ENCODE results near the gene DLL3.
A peak's percentile ranks its signal among the peaks of the same experiment; 100 is the strongest.

DLL3 gene

DNA sequence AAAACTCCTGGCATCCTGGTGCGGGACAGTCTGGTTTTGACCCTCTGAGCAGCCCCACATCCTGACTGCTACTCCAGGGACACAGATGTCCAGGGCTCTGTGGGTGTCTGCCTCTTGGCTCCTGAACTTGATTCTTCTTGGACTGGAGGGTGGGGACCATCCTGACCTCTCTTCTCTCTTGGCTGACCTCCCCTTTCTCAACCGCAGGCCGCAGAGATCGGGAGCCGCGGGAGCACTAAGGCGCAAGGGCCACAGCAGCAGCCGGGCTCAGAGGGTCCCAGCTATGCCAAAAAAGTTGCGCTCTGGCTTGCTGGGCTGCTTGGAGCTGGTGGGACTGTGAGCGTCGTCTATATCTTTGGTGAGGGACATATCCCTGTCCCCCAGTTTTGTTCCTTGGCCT, 17.1 kb upstream of the DLL3 start:
- no peak for DNase-seq (ENCODE audit: low spot score)

DNA sequence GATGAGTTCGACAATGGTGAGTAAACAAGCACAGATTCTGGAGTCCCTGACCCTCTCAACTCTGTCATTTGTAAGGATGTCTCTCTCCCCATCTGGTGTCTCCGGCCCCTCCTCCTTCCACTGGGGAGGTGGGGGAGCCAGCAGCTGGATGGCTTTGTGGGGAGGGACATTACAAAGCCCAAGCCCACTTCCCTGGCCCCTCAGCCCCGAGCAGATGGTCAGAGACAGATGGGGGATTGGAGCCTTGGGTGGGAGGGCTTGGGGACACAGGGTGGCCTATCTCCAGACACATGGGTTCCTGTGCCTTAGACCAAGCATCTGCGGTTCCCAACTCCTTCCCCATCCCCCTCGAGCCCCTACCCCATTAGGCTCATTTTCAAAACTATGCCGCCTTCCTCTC, 15.6 kb upstream of the DLL3 start:
- DNase-seq (ENCODE audit: low spot score), result no peak

DNA sequence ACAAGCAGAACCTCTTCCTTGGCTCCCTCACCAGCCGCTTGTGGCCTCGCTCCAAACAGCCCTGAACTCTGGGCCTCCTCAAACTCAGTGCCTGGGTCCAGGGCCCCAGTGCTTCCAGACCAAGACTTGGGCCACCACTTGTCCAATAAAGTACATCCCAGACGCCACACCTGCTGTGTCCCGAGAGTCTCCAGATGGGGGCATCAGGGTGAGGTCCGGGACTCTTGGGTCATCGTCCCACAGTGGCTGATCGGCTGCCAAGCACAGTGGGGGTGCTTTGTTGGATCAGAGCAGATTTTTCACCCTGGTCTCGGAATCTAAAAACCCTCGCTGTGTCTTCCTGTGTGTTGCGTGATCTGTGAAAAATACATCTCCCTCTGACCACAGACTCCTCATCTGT, 9.0 kb upstream of the DLL3 start:
- DNase-seq (ENCODE audit: low spot score), result no peak

DNA sequence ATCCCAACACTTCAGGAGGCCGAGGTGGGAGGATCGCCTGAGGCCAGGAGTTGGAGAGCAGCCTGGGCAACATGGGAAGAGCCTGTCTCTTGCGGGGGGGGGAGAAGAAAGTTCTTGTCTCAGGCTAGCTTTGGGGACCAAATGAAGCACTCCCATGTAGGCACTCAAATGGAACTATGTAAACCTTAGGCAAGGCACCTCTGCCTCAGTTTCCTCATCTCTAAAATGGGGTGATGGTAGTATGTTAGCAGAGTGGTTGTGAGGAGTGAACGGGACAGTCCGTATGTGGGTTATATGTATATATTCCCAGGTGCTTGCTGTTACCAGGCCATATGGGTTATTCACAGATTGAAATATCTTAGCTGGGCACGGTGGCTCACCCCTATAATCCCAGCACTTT, 6.5 kb upstream of the DLL3 start:
- DNase-seq (ENCODE audit: low spot score), result no peak

DNA sequence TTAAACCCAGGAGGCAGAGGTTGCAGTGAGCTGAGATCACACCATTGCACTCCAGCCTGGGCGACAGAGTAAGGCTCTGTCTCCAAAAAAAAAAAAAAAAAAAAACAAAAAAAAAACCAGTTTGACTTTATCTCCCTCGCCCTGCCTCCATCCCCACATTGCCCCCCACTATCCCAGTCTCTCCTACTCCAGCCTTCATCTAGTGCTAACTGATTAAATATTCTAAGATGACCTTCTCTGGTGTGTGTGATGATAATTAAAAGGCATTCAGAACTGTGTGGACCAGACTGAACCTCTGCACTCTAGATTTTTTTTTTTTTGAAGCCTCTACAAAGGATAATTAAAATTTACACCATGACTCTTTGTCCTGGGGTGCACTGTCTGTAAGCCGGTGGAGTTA, 6.0 kb upstream of the DLL3 start:
- DNase-seq (ENCODE audit: low spot score), result no peak

DNA sequence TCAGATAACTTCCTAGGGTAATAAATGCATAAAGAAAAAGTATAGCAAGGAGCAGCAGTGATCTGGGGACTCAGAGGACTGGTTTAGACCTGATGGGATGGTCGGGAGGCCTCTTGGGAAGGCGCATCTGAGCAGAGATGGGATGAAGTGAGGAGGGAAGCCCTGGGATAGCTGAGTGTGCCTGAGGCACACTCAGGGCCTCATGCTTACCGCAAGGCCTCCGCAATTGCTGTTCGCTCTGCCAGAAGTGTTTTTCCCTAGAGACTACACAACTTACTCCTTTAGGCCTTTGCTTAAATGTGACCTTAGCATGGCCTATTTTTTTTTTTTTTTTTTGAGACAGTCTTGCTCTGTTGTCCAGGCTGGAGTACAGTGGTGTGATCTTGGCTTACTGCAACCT, 4.1 kb upstream of the DLL3 start:
- no peak for DNase-seq (ENCODE audit: low spot score)

DNA sequence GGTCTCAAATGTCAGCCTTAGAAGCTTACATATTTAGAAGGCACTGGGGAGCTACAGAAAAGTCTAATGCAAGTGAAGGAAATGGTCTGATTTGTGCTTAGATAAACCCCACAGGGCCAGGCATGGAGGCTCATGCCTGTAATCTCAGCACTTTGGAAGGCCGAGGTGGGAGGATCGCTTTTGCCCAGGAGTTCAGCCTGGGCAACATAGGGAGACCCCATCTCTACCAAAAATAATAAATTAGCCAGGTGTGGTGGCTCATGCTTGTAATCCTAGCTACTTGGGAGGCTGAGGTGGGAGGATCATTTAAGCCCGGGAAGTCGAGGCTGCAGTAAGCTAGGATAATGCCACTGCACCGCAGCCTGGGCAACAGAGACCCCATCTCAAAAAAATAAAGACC, 2.7 kb upstream of the DLL3 start:
- DNase-seq (ENCODE audit: low spot score), result no peak

DNA sequence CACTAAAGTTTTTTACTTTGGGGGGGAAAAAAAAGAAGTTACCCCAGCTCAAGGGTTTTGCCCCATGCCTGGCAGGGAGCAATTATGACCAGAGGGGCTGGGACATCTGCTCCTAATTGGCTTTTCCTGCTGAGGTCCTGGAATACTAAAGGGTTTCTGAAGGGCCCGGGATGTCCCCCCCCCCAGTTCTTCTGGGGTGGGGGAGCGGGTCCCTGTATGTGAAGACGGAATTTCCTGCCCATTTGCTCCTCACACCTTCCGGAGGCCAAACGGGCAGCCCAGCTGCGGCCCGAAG, 1.1 kb upstream of the DLL3 start:
- no peak for DNase-seq (ENCODE audit: low spot score)

DNA sequence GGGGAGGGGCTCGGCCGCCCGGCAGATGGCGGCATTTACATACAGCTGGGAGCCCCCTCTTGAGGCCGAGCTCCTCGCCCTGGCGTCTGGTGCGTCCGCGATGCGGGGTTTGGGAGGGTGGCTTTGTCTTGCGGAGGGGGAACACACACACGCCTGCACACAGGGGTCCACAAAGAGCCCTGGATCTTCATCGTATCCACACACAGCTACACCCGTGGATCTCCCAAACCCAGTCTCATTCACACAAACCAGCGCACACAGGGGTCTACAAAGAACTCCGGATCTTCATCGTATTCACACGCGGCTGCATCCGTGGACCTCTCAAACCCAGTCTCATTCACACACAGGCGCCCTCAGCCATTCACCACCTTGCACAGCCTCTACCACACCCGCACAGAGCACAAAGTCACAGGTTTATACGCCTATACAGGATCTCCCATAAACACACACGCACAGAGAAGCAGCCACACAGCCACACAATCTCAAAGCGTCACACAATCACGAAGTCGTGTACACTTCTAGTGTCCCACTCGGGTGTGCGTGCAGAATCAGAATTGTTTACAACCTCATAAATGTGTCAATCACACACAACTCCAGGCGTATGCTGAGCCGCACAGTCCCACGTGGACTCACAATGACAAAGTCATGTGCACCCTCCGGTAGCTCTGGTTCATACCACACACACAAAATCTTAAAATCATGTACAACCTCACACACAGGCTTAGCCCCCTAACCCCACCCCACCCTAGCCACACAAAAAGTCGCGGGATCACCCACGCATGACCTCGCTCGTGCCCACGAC, 550 bp upstream of the DLL3 start:
- no peak for DNase-seq (ENCODE audit: low spot score)

DNA sequence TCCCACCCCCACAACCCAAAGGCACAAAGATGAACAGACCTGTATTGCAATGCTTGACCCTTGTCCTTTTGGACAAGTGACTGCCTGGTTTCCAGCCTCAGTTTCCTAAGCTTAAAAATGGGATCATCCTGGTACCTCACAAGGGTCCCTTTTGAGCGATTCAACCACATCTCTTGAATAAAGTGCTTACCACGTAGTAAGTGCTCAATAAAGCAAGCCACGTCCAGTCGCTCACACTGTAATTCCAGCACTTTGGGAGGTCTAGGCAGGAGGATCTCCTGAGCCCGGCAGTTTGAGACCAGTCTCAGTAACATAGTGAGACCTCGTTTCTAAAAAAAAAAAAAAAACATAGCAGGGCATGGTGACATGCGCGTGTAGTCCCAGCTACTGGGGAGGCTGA, 1.2 kb downstream of the DLL3 start:
- DNase-seq (ENCODE audit: low spot score), result no peak

DNA sequence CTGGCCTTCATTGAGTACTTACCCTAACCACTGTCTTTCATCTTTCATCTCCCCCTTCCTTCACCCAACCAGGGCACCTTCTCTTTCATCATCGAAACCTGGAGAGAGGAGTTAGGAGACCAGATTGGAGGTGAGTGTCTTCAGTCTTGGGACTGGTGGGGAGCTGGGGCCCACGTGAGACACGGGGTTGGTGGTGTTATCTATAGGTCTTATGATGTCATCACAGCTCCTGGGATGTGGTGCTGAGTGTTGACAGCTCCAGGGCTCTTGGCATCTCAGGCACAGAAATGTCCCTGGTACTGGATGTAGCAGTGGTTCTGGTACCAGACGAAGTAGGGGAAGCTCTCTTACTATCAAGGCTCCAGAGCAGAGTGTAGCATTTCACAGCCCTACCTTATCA, 1.8 kb downstream of the DLL3 start:
- DNase-seq (ENCODE audit: low spot score), result no peak

DNA sequence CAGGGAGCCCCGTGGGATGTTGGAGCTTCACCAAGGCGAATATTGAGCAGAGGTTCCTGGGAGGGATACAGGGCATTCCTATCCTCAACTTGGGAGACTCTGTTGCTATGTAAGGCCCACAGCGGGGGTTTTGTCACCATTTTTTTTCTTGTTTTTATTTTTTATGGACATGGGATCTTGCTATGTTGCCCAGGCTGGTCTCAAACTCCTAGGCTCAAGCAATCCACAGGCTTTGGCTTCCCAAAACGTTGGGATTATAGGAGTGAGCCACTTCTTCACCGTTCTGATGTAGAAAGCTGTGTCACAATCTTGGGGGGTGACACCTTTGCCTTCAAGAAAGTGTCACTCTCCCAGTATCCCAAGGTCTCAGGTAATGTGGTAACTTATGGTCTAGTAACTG, 2.6 kb downstream of the DLL3 start:
- no peak for DNase-seq (ENCODE audit: low spot score)

DNA sequence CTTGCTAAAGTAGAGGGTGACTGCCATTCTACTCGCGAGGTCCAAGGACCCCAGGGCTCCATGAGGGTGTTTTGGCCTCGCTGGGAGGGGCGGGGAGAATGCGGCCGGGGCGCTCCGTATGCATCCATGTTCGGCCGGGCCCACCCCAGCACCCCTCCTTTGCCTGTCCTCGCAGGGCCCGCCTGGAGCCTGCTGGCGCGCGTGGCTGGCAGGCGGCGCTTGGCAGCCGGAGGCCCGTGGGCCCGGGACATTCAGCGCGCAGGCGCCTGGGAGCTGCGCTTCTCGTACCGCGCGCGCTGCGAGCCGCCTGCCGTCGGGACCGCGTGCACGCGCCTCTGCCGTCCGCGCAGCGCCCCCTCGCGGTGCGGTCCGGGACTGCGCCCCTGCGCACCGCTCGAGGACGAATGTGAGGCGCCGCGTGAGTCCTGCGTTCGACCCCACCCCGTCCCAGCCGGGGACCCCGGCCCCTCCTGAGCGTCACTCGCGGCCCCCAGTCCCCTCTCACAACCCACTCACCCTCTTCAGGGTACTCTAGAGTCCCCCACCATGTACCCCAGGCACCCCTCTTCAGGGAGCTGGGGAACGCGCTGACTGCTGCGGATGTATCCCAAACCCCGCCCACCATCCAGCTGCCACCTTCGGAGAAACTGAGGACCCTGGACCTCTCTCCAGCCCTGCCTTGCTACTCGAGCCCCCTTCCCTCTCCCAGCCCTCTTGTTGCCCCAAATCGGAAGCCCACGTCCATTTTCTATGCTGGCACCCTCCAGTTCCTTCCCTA, 4.1 kb downstream of the DLL3 start:
- peak; percentile 72 for DNase-seq (ENCODE audit: low spot score)

DNA sequence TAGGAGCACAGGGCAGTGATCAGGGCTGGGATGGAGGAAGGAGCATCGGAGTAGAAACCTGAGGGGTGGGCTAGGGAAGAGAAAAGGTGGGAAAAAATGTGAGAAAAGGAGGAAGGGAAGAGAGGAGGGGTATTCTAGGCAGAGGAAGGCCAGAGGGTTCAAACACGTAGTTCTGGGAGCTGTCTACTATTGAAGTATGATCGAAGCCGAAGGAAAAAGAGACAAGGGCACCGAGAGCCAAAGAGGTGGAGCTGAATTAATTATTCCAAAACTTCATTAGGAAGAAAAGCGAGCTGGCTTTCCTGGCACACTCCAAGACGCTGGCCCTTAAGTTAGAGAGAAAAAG, 7.8 kb downstream of the DLL3 start:
- DNase-seq (ENCODE audit: low spot score), result no peak

DNA sequence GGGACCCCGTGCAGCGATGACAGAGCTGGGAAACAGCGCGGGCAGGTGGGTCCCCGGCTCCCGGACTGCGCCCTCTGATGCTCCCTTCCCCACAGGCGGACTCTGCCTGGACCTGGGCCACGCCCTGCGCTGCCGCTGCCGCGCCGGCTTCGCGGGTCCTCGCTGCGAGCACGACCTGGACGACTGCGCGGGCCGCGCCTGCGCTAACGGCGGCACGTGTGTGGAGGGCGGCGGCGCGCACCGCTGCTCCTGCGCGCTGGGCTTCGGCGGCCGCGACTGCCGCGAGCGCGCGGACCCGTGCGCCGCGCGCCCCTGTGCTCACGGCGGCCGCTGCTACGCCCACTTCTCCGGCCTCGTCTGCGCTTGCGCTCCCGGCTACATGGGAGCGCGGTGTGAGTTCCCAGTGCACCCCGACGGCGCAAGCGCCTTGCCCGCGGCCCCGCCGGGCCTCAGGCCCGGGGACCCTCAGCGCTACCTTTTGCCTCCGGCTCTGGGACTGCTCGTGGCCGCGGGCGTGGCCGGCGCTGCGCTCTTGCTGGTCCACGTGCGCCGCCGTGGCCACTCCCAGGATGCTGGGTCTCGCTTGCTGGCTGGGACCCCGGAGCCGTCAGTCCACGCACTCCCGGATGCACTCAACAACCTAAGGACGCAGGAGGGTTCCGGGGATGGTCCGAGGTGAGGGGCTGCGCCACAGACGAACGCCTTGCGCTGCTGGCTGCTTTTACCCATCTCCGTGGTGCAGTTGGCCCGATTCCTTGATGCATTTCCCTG, 8.4 kb downstream of the DLL3 start:
- DNase-seq (ENCODE audit: low spot score), result peak; percentile 62

DNA sequence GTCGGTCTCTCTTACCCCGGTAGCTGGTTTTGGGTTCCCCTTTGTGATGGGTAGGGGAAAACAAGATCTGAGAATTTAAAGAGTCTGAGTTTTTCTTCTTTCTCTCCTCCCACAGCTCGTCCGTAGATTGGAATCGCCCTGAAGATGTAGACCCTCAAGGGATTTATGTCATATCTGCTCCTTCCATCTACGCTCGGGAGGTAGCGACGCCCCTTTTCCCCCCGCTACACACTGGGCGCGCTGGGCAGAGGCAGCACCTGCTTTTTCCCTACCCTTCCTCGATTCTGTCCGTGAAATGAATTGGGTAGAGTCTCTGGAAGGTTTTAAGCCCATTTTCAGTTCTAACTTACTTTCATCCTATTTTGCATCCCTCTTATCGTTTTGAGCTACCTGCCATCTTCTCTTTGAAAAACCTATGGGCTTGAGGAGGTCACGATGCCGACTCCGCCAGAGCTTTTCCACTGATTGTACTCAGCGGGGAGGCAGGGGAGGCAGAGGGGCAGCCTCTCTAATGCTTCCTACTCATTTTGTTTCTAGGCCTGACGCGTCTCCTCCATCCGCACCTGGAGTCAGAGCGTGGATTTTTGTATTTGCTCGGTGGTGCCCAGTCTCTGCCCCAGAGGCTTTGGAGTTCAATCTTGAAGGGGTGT, 9.1 kb downstream of the DLL3 start:
- DNase-seq (ENCODE audit: low spot score), result no peak

DNA sequence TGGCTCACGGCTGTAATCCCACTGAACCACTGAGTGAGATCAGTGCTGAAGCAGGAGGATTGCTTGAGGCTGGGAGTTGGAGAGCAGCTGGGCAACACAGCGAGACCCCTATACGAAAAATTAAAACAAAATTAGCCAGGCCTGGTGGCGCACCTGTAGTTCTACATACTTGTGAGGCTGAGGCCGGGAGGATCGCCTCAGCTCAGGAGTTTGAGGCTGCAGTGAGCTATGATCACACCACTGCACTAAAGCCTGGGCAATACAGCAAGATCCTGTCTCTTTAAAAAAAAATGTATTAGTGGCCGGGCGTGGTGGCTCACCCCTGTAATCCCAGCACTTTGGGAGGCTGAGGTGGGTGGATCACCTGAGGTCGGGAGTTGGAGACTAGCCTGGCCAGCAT, 9.9 kb downstream of the DLL3 start:
- DNase-seq (ENCODE audit: low spot score), result no peak

DNA sequence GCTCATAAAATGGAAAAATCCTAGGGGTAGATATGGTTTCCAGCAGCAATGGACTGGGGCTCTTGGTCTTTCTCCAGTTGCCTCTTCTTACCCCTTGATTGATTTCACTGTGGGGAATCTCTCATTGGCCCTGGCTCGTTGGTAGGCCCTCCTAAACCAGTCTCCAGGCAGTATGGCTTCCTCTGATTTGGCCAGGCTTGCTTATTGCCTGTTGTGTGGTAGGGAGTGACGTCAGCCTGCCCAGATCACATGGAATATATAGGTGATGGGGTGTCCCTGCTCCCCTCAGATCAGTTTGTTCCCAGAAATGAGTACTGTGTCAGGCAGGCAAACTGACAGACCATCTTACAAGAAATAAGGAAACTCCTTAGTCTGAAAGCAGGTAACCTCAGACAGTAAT, 10.5 kb downstream of the DLL3 start:
- DNase-seq (ENCODE audit: low spot score), result no peak

DNA sequence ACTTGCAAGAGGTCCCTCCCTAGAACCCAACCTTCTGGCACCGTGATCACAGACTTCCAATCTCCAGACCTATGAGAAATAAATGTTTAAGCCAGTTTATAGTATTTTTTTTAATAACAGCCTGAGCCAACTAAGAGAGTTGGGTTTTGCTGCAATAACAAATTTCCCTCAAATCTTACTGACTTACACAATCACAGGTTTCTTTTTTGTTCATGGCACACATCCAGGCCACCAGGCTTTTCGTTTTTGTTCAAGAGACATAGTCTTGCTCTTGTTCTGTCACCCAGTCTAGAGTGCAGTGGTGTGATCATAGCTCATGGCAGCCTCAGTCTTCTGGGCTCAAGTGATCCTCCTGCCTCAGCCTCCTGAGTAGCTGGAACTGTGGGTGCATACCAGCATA, 14.2 kb downstream of the DLL3 start:
- DNase-seq (ENCODE audit: low spot score), result no peak

DNA sequence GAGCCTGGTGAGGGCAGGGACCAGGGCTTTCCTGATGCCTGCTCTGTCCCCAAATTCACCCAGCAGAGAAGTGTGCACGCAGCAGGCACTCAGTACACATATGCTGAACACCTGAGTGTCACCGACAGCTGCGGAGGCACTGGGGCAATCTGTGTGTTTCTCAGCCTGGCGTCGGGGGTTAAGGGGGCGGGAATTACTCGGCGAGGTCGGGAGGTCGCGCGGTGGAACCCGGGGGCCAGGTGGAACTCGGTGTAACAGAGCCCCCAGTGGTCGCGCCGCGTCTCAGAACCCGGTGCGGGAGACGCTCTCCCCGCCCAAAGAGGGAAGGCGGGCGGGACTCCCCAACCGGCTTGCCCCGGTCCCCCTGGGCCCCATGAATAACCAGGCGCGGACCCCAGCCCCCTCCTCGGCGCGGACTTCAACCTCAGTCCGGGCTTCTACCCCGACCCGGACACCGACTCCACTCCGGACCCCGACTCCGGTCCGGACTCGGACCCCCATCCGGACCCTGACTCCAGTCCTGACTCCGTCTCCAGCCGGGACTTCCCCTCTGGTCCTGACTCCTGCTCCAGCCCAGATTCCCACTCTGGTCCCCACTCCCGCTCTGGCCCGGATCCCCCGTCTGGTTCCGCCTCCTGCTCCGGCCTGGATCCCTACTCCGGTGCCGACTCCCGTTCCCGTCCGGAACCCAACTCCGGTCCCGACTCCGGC, 16.2 kb downstream of the DLL3 start, which contains the start of gene SELENOV:
SELENOV (plus strand) TSS at position 300 of the 711 bp plus-strand sequence; CDS start at position 374, 74 bp downstream.
- no peak for DNase-seq (ENCODE audit: low spot score)

DNA sequence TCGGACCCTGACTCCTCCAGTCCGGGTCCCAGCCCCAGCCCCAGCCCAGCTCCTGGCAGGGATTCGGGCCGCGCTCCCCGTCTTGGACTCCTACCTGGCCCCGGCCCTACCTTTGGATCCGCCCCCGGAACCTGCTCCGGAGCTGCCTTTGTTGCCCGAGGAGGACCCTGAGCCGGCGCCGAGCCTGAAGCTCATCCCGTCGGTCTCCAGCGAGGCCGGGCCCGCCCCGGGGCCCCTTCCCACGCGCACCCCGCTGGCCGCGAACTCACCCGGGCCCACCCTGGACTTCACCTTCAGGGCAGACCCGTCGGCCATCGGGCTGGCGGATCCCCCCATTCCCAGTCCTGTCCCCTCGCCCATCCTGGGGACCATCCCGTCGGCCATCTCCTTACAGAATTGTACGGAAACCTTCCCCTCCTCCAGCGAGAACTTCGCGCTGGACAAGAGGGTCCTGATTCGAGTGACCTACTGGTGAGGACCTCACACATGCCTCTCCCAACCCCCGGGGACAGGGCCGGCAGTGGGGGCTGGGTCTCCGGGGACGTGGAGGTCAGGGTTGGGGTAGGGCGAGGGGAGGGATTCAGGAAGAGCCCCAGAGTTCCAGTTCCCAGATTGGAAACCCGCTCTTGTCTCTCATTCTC, 16.9 kb downstream of the DLL3 start:
- DNase-seq (ENCODE audit: low spot score), result no peak

DNA sequence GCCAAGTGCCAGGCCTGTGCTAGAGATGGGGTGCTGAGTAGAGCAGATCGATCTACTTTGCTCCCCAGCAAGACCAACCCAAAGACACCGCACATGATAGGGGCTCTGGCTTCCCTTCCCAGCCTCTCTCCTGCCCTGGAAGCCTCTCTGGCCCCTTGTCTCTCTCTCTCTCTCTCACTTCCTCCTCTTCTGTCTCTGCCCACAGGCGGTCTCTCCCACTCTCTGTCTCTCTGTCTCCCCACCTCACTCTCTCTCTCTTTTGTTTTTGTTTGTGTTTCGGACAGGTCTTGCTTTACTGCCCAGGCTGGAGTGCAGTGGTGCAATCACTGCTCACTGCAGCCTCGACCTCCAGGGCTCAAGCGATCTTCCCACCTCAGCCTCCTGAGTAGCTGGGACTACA, 17.5 kb downstream of the DLL3 start:
- DNase-seq (ENCODE audit: low spot score), result no peak

Data from activated CD4-positive, alpha-beta T cell treated with anti-CD3 and anti-CD28 coated beads, Interleukin-2, Interleukin-4, amounts not matched to agents 100 ng/mL and 50 ng/mL, durations not matched to agents 16 hours and 8 hours (primary cell).